GM12801 (cell line): ENCODE data around the gene MOB3B.

Source experiments
- CTCF ChIP-seq: IDR thresholded peaks from one replicate; pipeline ENCODE4 v1.5.1; 2011; ENCODE audit warnings: control low read depth; ENCODE audit not compliant: insufficient read length; ENCODE audit errors: extremely low read depth

The MOB3B gene

DNA sequence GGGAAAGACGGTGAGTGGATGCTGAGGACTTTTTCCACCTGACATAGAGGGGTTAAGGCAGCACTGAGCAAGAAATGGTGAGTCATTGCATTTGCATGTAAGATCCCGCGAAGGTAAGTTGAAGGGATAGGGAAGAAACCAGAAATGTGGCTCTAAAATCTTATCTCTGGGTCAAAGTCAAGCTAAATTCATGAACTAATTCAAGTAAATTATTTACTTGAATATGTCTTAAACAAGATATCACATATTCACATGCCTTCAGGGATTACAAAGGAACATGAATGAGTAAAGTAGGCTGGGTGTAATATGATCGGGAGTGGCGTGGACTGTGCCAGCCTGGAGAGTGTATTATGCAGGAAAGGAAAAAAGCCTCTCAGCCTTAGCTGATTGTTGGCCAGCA lies 158.2 kb downstream of the MOB3B start:
- no peak for TF ChIP-seq CTCF

DNA sequence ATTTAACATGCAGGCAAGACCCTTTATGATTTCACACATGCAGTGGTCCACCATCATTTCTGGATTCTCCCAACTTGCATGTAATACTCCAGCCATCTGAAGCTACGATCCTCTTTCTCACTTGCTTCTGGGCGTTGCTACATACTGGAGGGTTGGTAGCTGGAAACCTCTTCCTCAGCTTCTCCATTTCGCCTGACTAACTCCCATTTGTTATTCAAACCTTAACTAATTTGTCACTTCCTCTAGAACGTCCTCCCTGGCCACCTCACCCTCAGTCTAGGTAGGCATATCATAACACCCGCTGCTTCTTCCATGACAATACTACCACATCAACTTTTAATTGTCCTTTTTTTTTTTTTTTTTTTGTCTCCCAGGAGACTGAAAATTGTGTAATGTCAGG lies 160.0 kb downstream of the MOB3B start:
- no peak for TF ChIP-seq CTCF

GRCh38 chr9:27368316-27368985 lies 161.2 kb downstream of the MOB3B start:
- no peak for TF ChIP-seq CTCF

DNA sequence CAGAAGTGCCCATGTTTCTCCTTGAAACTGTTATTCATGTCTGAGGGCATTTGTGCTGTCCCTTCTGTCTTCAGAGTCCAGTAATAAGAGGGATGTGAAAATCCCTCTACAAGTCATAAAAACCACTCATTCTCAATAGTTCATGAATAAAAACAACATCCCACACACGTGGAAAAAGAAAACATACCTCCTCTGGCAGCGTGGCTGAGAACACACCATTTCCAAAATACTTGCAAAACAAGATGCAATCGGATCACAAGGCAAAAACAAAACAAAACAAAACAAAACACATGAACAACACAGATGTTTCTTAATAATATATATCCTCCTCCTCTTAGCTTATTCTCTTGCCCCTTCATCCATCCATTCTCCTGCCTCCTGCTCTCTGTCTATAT lies 161.7 kb downstream of the MOB3B start:
- TF ChIP-seq CTCF = no peak

DNA sequence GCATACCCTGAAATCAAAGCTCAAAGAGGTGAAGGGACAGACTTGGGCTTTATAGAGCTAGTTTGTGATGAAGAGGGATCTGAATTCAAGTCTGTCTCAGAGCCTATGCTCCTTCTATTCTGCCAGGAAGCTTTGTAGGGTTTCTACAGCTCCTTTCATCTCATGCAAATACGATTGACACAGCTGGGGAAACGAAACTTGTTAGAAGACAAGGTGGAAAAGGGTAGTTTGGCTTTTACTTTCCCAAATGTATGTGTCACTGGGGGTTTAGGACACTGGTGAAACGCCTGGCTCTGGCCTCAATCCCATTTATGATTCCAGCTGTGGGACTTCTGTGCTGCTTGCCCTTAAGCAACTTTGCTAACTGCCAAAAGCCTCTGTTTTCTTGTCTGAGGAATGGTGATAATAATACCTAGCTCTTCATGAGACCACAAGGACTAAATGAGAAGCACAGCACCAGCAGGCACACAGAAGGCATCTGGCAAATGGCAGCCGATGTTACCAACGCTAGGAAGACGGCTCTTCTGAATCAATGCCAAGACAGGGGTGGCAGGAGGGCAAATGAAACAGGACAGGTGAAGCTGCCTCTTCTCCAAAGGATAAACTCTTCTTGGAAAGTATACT lies 162.3 kb downstream of the MOB3B start:
- no peak for TF ChIP-seq CTCF

GRCh38 chr9:27365707-27366376 lies 163.8 kb downstream of the MOB3B start:
- TF ChIP-seq CTCF = no peak

GRCh38 chr9:27362447-27363210 lies 167.0 kb downstream of the MOB3B start:
- TF ChIP-seq CTCF = no peak
